NCI-H2107 (cell line): ENCODE measurements around the gene NEURL1.
"Not testable (repeated sequence)": the region's sequence is repeated elsewhere in the genome, so short reads cannot be mapped to it uniquely, and the experiment has no call there.

ENCODE experiments used
- DNase-seq: peaks from one replicate; lab custom pipeline; 2025; lab: John Stamatoyannopoulos, UW

The NEURL1 gene

GRCh38 chr10:103493916-103494877, 692 bp downstream of the NEURL1 start:
- no peak for DNase-seq

DNA sequence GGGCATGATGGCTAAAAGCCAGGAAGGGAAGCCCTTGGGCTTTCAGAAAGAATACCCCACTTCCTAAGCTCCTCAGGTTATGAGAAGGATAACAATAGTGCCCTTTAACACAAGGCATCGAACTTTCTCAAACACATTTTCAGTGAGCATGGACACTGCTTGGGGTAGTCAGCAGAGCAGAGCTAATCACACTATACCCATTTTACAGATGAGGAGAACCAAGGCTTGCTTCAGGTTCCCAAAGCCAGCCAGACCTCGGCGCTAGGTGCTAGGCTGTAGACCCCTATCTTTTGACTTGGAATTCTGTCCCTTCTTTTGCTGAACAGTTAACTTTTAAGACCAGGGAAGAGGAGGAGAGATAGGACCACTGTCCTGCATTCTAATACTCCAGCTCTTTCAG, 1.8 kb downstream of the NEURL1 start:
- DNase-seq = no peak

GRCh38 chr10:103497161-103497915, 3.8 kb downstream of the NEURL1 start:
- no peak for DNase-seq

DNA sequence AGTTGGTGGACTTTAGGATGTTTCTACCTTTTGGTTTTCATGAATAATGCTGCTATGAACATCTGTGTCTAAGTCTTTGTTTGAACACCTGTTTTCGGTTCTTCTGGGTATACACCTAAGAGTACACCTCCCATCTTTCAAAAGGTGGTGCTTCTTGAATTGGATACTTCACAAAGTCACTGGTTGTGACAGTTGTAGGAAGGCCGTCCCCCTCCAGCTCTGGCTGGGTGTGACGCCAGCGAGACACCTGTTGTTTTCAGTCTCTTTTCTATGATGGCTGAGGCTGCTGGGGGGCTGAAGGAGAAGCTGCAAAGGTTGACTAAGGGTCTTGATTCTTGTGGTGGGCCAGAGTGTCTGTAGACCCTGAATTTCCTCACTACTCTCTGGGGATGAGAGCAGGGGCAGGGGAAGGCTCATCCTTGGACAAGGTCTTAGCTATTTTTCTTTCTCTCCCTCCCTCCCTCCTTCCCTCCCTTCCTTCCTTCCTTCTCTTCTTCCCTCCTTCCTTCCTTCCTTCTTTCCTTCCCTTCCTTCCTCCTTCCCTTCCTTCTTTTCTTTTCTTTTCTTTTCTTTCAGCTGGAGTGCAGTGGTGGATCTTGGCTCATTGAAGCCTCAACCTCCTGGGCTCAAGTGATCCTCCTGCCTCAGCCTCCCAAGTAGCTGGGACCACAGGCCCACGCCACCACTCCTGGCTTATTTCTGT, 5.6 kb downstream of the NEURL1 start:
- no peak for DNase-seq

GRCh38 chr10:103499881-103500280, 6.4 kb downstream of the NEURL1 start:
- no peak for DNase-seq

DNA sequence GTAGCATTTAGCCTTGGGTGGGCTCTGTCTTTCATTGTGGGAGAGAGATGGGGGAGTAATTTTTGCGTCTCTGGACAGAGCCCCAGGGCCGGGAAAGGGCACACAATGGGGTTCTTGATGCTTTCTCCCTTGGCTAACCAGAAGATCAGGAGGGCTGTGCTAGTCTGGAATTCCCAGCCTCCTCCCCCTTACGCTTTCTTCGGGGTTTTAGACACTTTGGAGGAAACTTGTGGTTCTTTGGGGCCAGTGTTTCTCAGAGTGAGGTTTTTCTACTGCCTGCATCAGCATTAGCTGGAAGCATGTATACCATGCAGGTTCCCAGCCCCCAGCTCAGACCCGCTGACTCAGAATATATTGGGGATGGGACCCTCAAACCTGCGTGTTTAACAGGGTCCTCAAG, 7.0 kb downstream of the NEURL1 start:
- no peak for DNase-seq

DNA sequence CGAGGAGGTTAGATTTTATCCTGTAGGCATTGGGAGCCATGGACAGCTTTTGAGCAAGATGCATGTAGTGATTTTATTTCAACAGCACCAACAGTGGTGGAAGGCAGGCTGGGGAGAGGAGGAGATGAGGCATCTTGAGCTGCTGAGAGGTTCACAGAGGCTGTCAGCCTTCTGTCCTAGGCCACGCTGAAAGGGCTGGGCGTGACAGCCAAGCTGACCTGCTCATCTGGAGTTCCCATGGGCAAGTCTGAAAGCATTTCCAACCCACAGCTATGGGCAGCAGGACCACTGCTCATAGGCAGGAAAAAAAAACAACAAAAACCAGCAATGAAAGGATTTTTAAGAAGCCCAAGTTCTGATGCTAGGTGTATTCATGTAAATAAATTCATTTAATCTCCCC, 7.7 kb downstream of the NEURL1 start:
- no peak for DNase-seq

GRCh38 chr10:103502849-103503660, 9.6 kb downstream of the NEURL1 start:
- DNase-seq = no peak

GRCh38 chr10:103503777-103504176, 10.3 kb downstream of the NEURL1 start:
- DNase-seq = not testable (repeated sequence)

GRCh38 chr10:103504181-103504783, 10.8 kb downstream of the NEURL1 start:
- DNase-seq = no peak

DNA sequence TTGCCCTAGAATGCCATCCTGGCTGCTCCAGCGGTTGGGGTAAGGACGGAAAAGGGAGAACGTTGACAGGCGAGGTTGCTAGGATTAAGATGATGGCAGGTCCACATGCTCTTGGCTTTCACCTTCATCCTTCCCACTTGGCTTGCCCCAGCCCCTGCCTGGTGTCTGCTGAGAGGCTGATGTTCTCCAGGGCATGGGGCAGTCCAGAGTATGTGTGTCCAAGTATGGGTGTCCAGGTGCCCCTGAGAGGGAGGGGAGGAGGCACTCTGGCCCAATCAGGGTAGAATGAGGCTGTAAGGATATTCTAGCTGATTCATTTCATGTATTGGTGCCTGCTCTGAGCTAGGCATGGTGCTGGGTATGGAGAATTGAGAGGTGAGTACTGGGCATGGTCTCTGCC, 12.6 kb downstream of the NEURL1 start:
- DNase-seq = no peak

- DNase-seq = peak; percentile 39
Measured at GRCh38 chr10:103507235-103508191, 14.0 kb downstream of the NEURL1 start.

DNA sequence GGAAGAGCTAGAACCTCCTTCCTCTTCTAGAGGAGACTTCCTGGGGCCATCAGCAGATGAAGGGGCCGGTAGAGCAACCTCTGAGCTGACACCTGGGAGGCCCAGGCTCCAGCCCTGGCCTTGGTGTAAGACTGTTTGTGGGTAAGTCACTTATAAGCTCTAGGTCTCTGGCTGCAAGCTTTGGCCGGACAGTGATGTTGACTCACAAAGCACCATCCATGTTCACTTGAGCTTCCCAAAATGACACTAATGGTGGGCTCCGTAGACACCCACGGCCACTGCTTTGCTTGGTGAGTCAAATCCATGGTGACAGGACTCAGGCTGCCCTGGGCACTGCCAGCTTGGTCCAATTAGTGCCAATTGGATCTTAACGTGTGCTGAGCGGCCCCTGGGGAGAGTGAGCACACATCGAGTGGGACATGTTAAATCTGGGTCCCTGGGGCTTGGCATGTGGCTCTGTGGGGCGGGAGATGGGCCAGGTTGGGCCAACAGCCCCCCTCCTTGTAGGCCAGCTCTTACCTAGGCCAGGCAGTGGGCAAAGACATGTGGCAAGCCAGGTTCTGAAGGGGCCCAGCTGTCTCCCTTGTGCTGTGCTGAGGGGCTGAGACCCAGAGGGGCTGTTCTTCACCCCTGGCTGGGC, 16.7 kb downstream of the NEURL1 start:
- DNase-seq = no peak

DNA sequence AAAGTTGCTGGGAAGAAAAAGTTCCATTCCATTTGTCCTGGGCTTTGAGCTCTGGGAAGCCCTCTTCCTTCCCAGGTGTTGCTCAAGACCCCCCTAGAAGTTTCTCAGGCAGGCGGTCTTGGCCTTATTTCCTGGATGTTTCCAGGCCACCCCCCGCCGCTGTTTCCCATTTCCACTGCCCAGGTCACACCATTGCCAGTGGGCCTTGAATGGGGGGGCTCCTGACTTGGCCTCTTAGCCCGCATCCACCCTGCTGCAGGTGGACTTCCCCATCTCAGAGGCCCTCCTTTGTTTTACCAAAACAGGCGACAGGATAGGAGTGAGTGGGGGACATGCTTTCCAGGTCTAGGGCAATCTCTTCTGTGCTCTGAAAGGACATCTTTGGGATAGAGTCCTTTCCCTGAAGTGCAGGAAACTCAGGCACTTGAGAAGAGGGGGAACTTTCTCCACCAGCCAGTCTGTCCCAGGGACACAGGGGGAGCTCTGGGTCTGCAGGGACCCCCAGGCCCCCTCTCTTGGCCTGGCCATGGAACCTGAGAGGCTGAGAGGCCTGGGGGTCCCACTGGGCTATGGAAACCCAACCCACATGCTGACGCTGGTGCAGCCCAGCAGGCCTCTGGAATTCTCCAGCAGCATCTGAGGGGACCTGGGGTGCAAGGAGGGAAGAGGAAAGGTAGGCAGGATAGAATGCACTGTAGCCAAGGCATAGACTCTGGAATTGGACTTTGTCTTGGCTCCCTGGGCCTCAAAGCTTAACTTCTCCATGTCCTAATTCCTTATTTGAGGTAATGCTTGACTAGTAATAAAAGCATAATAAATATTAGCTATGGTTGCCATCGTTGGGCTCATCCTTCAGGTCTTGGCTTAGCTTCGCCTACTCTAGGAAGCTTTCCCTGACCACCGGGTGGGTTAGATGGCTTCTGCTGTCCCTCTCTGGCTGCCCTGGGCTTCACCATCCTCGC, 17.6 kb downstream of the NEURL1 start:
- no peak for DNase-seq

GRCh38 chr10:103512166-103512565, 18.7 kb downstream of the NEURL1 start:
- no peak for DNase-seq

DNA sequence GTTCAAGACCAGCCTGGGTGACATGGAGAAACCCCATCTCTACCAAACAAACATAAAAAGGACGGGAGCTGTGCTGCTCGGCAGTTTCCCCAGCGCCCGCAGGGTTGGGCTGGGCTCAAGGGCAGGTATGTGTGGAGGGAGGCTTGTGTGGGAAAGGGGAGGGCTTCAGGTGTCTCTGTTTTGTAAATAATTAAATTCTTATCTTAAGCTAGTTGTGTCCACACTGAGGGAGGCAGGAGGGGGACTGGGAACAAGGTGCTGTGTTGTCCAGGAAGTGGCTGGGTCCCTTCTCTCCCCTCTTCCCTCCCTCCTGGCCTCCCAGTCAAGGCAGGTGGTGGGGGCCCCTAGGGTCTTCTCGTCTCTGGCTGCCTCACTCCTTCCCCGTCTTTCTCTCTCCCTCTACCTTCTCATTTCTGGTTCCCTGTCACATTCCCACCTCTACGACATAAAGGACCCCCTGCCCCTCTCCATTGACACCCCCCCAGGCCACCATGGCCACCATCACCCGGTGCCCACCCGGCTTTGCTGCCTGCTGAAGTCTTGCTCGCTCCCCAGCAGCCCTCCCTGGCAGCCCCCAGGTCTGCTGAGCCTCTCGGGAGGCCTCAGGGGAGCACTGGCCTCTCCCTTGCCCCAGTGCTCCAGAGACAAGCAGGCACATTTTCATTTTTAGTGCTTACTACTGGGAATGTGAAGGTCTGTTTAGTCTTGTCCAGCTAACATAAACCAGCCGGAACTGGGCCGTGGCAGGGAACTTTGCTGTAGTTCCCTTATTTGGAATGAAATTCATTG, 19.3 kb downstream of the NEURL1 start:
- DNase-seq = no peak

DNA sequence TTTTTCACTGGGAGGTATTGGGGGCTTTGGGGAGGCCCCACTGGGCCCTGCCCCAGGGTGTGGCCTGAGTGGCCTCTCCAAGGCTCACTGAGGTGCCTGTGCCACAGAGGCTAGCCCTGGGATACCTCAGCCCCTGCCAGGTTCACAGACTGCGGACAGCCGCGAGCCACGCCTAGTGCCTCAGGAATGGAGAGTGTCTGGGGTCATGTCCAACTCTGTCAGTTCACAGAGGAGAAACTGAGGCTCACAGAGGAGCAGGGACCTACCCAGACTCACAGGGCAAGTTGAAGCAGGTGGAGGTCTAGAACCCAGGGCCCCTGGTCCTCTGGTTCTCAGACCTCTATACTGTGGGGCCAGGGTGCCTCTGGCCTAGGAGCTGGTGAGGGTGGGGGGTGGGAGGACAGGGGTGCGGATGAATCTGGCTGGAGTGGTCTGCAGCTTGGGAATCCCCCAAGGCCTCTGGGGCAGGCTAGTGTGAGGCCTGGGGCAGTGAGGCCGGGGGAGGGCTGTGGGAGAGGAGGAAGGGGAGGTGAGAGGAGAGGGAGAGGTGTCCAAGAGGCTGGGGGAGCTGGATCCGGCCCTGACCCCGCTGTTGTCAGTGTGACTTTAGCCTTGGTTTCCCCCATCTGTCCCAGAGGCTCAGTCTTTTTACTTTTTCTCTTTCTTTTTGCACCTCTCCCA, 20.0 kb downstream of the NEURL1 start:
- no peak for DNase-seq
